H1 (cell line): ENCODE results near the gene IKZF3. TPM values are rescaled to one million over a fixed set of nuclear protein-coding genes. Genes with fewer than 3 reads are reported as not detected.

Experiments
- CTCF ChIA-PET: fragments of 300-600 bp; sonication (Branson Sonifier 250); formaldehyde crosslinking; loops from one replicate; lab custom pipeline; 2021; ENCODE audit not compliant: partially characterized antibody; lab: Charles Lee
- POLR2A ChIA-PET: fragments of 300-600 bp; sonication (Branson Sonifier 250); formaldehyde crosslinking; loops from one replicate; lab custom pipeline; 2021; ENCODE audit warnings: inconsistent platforms; ENCODE audit not compliant: partially characterized antibody; lab: Charles Lee
- DNase-seq, 2 experiments: peaks; one replicate each; pipeline versions ENCODE4 v3.0.0 to v3.0.0-alpha.2; 2010 to 2022; ENCODE audit warnings: low spot score in 2 of 2, low read depth in 1 of 2, mixed read lengths in 1 of 2
- FAIRE-seq: peaks from 2 replicates; lab custom pipeline; 2011; peaks lifted over from hg19 to GRCh38; lab: Jason Lieb, UNC
- H2AFZ ChIP-seq: 2 replicates; pipeline ENCODE4 v1.8.1; 2012; ENCODE audit warnings: low read length, inconsistent platforms
- H2AK5ac ChIP-seq: 2 replicates; pipeline ENCODE4 v1.6.1; 2013; ENCODE audit warnings: low read depth, low read length
- H2BK120ac ChIP-seq: replicated peaks from 2 replicates; pipeline ENCODE3; 2013; ENCODE audit warnings: low read depth, low read length, inconsistent platforms
- H2BK12ac ChIP-seq: 2 replicates; pipeline ENCODE4 v1.6.1; 2013; ENCODE audit warnings: low read depth, low read length
- H2BK15ac ChIP-seq: 2 replicates; pipeline ENCODE4 v1.6.1; 2013; ENCODE audit warnings: low read length
- H2BK20ac ChIP-seq: 2 replicates; pipeline ENCODE4 v1.6.1; 2013; ENCODE audit warnings: low read length
- H2BK5ac ChIP-seq: 2 replicates; pipeline ENCODE4 v1.6.1; 2013; ENCODE audit warnings: low read depth, low read length
- H3K14ac ChIP-seq: 2 replicates; pipeline ENCODE4 v1.6.1; 2013; ENCODE audit warnings: inconsistent platforms; ENCODE audit not compliant: insufficient read length
- H3K18ac ChIP-seq: 2 replicates; pipeline ENCODE4 v1.6.1; 2013; ENCODE audit warnings: low read length; ENCODE audit errors: extremely low read depth
- H3K23ac ChIP-seq: 2 replicates; pipeline ENCODE4 v1.6.1; 2013; ENCODE audit warnings: inconsistent platforms; ENCODE audit not compliant: insufficient read length
- H3K23me2 ChIP-seq: 2 replicates; pipeline ENCODE4 v1.6.1; 2013; ENCODE audit warnings: low read depth, low read length
- H3K27ac ChIP-seq: 2 replicates; pipeline ENCODE4 v1.6.1; 2011; ENCODE audit warnings: low read depth, low read length, inconsistent platforms
- H3K27me3 ChIP-seq, 4 experiments: replicated peaks in 1 of 4; 1 replicate in 1 of 4; 2 replicates in 3 of 4; pipeline versions ENCODE4 v1.6.1 to v1.8.1; 2011 to 2013; ENCODE audit warnings: low read length in 3 of 4, mild to moderate bottlenecking in 3 of 4, inconsistent platforms in 2 of 4, mixed read lengths in 2 of 4, moderate library complexity in 1 of 4; ENCODE audit not compliant: control insufficient read depth in 3 of 4, insufficient read depth in 3 of 4; ENCODE audit errors: extremely low read depth in 1 of 4
- H3K36me3 ChIP-seq, 4 experiments: 2 replicates each; pipeline versions ENCODE4 v1.6.1 to v1.8.1; 2011 to 2013; ENCODE audit warnings: mild to moderate bottlenecking in 4 of 4, low read length in 3 of 4, moderate library complexity in 2 of 4, control low read depth in 1 of 4, inconsistent platforms in 1 of 4; ENCODE audit not compliant: insufficient read depth in 4 of 4, control insufficient read depth in 2 of 4
- H3K4ac ChIP-seq: replicated peaks from 2 replicates; pipeline ENCODE3; 2013; ENCODE audit warnings: low read length, low read depth, mixed read lengths, inconsistent platforms; ENCODE audit not compliant: insufficient read length
- H3K4me1 ChIP-seq, 4 experiments: replicated peaks in 1 of 4; 1 replicate in 1 of 4; 2 replicates in 3 of 4; pipeline versions ENCODE4 v1.6.1 to v1.8.1; 2011 to 2013; ENCODE audit warnings: low read length in 3 of 4, inconsistent platforms in 2 of 4, mixed read lengths in 1 of 4; ENCODE audit not compliant: insufficient read depth in 4 of 4, control insufficient read depth in 3 of 4
- H3K4me2 ChIP-seq, 2 experiments: 2 replicates each; pipeline versions ENCODE4 v1.6.1 to v1.8.1; 2011 to 2013; ENCODE audit warnings: low read depth in 2 of 2, low read length in 2 of 2, control low read depth in 1 of 2, inconsistent platforms in 1 of 2, mild to moderate bottlenecking in 1 of 2; ENCODE audit not compliant: insufficient read depth in 1 of 2
- H3K4me3 ChIP-seq, 4 experiments: fragments of 200-600, 300-600 bp in 1 of 4; sonication (generic), shearing (Covaris generic), sonication (Bioruptor Twin) in 1 of 4; 2 replicates each; pipeline versions ENCODE4 v1.5.1 to v1.8.1; 2011 to 2016; ENCODE audit warnings: low read length in 4 of 4, low read depth in 3 of 4, control low read depth in 2 of 4, inconsistent platforms in 2 of 4, mild to moderate bottlenecking in 2 of 4, mixed read lengths in 1 of 4, moderate library complexity in 1 of 4; ENCODE audit not compliant: insufficient read depth in 2 of 4; ENCODE audit errors: extremely low read depth in 1 of 4
- H3K56ac ChIP-seq: replicated peaks from 2 replicates; pipeline ENCODE3; 2013; ENCODE audit warnings: low read depth, mild to moderate bottlenecking, mixed read lengths, low read length, inconsistent platforms; ENCODE audit not compliant: insufficient read length
- H3K79me1 ChIP-seq: 2 replicates; pipeline ENCODE4 v1.6.1; 2013; ENCODE audit warnings: low read depth, low read length, control low read depth
- H3K79me2 ChIP-seq, 2 experiments: 2 replicates each; pipeline versions ENCODE4 v1.6.1 to v1.8.1; 2012 to 2013; ENCODE audit warnings: low read length in 2 of 2, mild to moderate bottlenecking in 2 of 2, inconsistent platforms in 1 of 2; ENCODE audit not compliant: insufficient read depth in 2 of 2, control insufficient read depth in 1 of 2
- H3K9ac ChIP-seq, 4 experiments: replicated peaks in 1 of 4; 1 replicate in 1 of 4; 2 replicates in 3 of 4; pipeline versions ENCODE4 v1.6.1 to v1.8.1; 2011 to 2013; ENCODE audit warnings: low read depth in 3 of 4, low read length in 3 of 4, control low read depth in 2 of 4, mild to moderate bottlenecking in 2 of 4, moderate library complexity in 2 of 4, inconsistent platforms in 1 of 4; ENCODE audit errors: extremely low read depth in 1 of 4
- H3K9me3 ChIP-seq, 2 experiments: 2 replicates each; pipeline versions ENCODE4 v1.6.1 to v1.8.1; 2012 to 2013; ENCODE audit warnings: mild to moderate bottlenecking in 2 of 2, moderate library complexity in 2 of 2, control low read depth in 1 of 2, inconsistent platforms in 1 of 2, low read depth in 1 of 2, low read length in 1 of 2, mixed read lengths in 1 of 2; ENCODE audit not compliant: insufficient read depth in 2 of 2
- H4K20me1 ChIP-seq, 2 experiments: replicated peaks in 1 of 2; 2 replicates each; pipeline versions ENCODE3 to v1.8.1; 2011 to 2013; ENCODE audit warnings: inconsistent platforms in 2 of 2, low read length in 2 of 2, mild to moderate bottlenecking in 1 of 2; ENCODE audit not compliant: insufficient read depth in 2 of 2, control insufficient read depth in 1 of 2
- H4K5ac ChIP-seq: 2 replicates; pipeline ENCODE4 v1.6.1; 2013; ENCODE audit warnings: low read length, low read depth, mixed read lengths, inconsistent platforms; ENCODE audit not compliant: insufficient read length
- H4K8ac ChIP-seq: 2 replicates; pipeline ENCODE4 v1.8.0; 2013; ENCODE audit warnings: mild to moderate bottlenecking, moderate library complexity, low read length, inconsistent platforms; ENCODE audit not compliant: insufficient read depth; ENCODE audit errors: extremely low read depth
- H4K91ac ChIP-seq: replicated peaks from 2 replicates; pipeline ENCODE3; 2013; ENCODE audit warnings: low read length, mixed read lengths, inconsistent platforms; ENCODE audit not compliant: insufficient read length
- ASH2L ChIP-seq: fragments of 200-600, 300-600 bp; sonication (generic); IDR thresholded peaks from one replicate; pipeline ENCODE4 v1.7.1; 2017; ENCODE audit warnings: low read length
- CHD1 ChIP-seq: IDR thresholded peaks from 2 replicates; pipeline ENCODE4 v1.6.1; 2012; ENCODE audit warnings: low read depth, low read length, improper control_type of control experiment
- HDAC6 ChIP-seq: IDR thresholded peaks from one replicate; pipeline ENCODE4 v1.7.1; 2012; ENCODE audit warnings: low read depth, mild to moderate bottlenecking, inconsistent platforms, low read length, moderate library complexity
- KDM1A ChIP-seq: fragments of 200-600, 300-600 bp; sonication (generic); IDR thresholded peaks from 2 replicates; pipeline ENCODE4 v1.7.1; 2016; ENCODE audit warnings: mild to moderate bottlenecking, low read length, borderline replicate concordance
- KDM5A ChIP-seq: fragments of 200-600 bp; IDR thresholded peaks from 2 replicates; pipeline ENCODE4 v1.7.1; 2012; ENCODE audit warnings: mild to moderate bottlenecking, low read length, inconsistent platforms, mixed read lengths
- MAFK ChIP-seq: IDR thresholded peaks from 2 replicates; pipeline ENCODE4 v1.6.1; 2012; ENCODE audit warnings: low read depth, mild to moderate bottlenecking, improper control_type of control experiment, low read length
- RNF2 ChIP-seq: fragments of 200-900, 300-1000 bp; sonication (generic); IDR thresholded peaks from 2 replicates; pipeline ENCODE4 v1.7.1; 2016; ENCODE audit warnings: borderline replicate concordance, low read depth, mild to moderate bottlenecking, antibody characterized with exemption, low read length; ENCODE audit not compliant: poor library complexity, severe bottlenecking; ENCODE audit errors: missing control alignments
- SIN3A ChIP-seq, 2 experiments: IDR thresholded peaks in 1 of 2; conservative IDR thresholded peaks in 1 of 2; 2 replicates each; pipeline ENCODE4 v1.6.1; 2011 to 2012; ENCODE audit warnings: low read length in 2 of 2, improper control_type of control experiment in 1 of 2, low read depth in 1 of 2, mild to moderate bottlenecking in 1 of 2
- TAF7 ChIP-seq: optimal IDR thresholded peaks from 2 replicates; pipeline ENCODE3; 2011; ENCODE audit warnings: low read depth, mild to moderate bottlenecking, inconsistent platforms, low read length, moderate library complexity, borderline replicate concordance
- TBP ChIP-seq: IDR thresholded peaks from 2 replicates; pipeline ENCODE4 v1.6.1; 2011; ENCODE audit warnings: low read depth, low read length, improper control_type of control experiment
- ZNF274 ChIP-seq: IDR thresholded peaks from 2 replicates; pipeline ENCODE4 v1.7.0; 2012; ENCODE audit warnings: low read length, borderline replicate concordance; ENCODE audit errors: extremely low read depth
- polyA plus RNA-seq, 7 experiments: library from polyadenylated mRNA; depleted of rRNA in 3 of 7; stranded (reverse) in 5 of 7; unstranded in 2 of 7; fragments of >200 nt in 5 of 7; fragments of 200-250 nt in 2 of 7; gene quantifications; 1 replicate in 5 of 7; 2 replicates in 1 of 7; 4 replicates in 1 of 7; pipeline versions ENCODE4 v1.2.1 to v1.2.3, GENCODE V29; 2011 to 2013; ENCODE audit warnings: missing spikeins in 2 of 7, mixed read lengths in 2 of 7
- total RNA-seq: library from RNA; stranded (reverse); fragmentation: NEBNext Ultra II Directional; extraction: Animal tissue kit (Norgen Biotek cat#: 25700); gene quantifications from 2 replicates; pipeline ENCODE4 v1.2.1, GENCODE V29; 2021
- TF ChIP-seq, protein P1 (sequence below): IDR thresholded peaks from 2 replicates; pipeline ENCODE4 v1.6.1; 2011; ENCODE audit warnings: low read depth, mild to moderate bottlenecking, low read length; ENCODE audit not compliant: insufficient read depth

IKZF3 gene
- total and polyA plus RNA-seq, 2 of the 8 experiments (the other 6 are each of a cell fraction or from before 2014, with no cell fraction given), result 0.23 to 0.56 TPM

DNA sequence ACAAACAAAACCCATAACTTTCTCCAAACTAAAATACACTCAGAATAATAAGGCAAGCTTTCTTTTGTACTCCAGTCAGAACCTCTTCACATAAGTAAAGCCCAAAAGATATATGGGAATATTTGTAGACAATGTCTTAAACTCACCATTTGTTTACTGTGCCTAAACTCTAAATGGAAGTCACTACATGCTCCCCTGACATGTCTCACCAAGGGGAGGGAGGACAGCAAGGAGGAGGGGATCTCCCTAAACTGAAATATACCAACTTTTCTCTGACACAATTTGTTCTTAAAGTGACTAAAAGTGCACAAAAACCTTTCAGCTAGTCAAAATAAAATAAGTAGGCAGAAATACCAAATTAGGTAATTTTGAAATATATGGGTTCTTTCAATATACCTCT lies 87.9 kb downstream of the IKZF3 start:
- H3K4me1 ChIP-seq, result no peaks in the 10 kb centered on the region; a peak in 1 of 7 replicates
- H3K23ac ChIP-seq, result no peak overlapping the region
- no peak overlapping the region for H3K4me2 ChIP-seq
- no peak overlapping the region for H3K18ac ChIP-seq
- H3K79me1 ChIP-seq, result no peaks in the 10 kb centered on the region
- no peaks in the 10 kb centered on the region for H3K9me3 ChIP-seq
- POLR2A ChIA-PET, result no interaction called here
- CTCF ChIA-PET, result no interaction called here
- H4K91ac ChIP-seq, result no peak overlapping the region
- DNase-seq (no peak), FAIRE-seq (no peak)
- H3K36me3 ChIP-seq, result no peaks in the 10 kb centered on the region
- no peak overlapping the region for H2AFZ ChIP-seq
- no peak overlapping the region for H2BK20ac ChIP-seq
- H3K56ac ChIP-seq, result no peak overlapping the region
- H4K5ac ChIP-seq, result no peak overlapping the region
- no peak overlapping the region for H2AK5ac ChIP-seq
- no peak for TF ChIP-seq KDM1A
- TF ChIP-seq RNF2, result no peak
- TF ChIP-seq CHD1, result no peak
- no peak for TF ChIP-seq ZNF274
- no peak for TF ChIP-seq ASH2L
- no peak for TF ChIP-seq HDAC6
- TF ChIP-seq, protein P1, sequence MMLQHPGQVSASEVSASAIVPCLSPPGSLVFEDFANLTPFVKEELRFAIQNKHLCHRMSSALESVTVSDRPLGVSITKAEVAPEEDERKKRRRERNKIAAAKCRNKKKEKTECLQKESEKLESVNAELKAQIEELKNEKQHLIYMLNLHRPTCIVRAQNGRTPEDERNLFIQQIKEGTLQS, result no peak
- TF ChIP-seq TBP, result no peak
- TF ChIP-seq TAF7, result no peak
- no peak for TF ChIP-seq SIN3A (conservative IDR thresholded peaks at IDR 0.05 in 1 of 2, IDR thresholded peaks at IDR 0.05 in 1 of 2; ENCODE audit: low read depth in 1 of 2, low read length in 2 of 2)
- no peak for TF ChIP-seq MAFK
- no peak for TF ChIP-seq KDM5A
- no peak overlapping the region for H2BK5ac ChIP-seq
- no peaks in the 10 kb centered on the region for H4K20me1 ChIP-seq
- no peak overlapping the region for H3K14ac ChIP-seq
- H3K9ac ChIP-seq, result no peak overlapping the region
- H3K4ac ChIP-seq, result no peak overlapping the region
- no peaks in the 10 kb centered on the region for H3K27me3 ChIP-seq
- H3K79me2 ChIP-seq, result no peaks in the 10 kb centered on the region
- no peak overlapping the region for H2BK12ac ChIP-seq
- H2BK15ac ChIP-seq, result no peak overlapping the region
- H3K23me2 ChIP-seq, result no peaks in the 10 kb centered on the region
- H4K8ac ChIP-seq, result no peak overlapping the region
- no peak overlapping the region for H3K27ac ChIP-seq
- no peak overlapping the region for H2BK120ac ChIP-seq
- H3K4me3 ChIP-seq, result no peak overlapping the region
